HG02642 (cell line): ENCODE results near the gene CHD2.
A peak's percentile ranks its signal among the peaks of the same experiment; 100 is the strongest.
"Not testable (repeated sequence)": the region's sequence is repeated elsewhere in the genome, so short reads cannot be mapped to it uniquely, and the experiment has no call there.

Experiments
- ATAC-seq: cut with Tn5 transposase; IDR thresholded peaks from one replicate; pipeline ENCODE4 v1.9.1; 2021; ENCODE audit warnings: mild to moderate bottlenecking; ENCODE audit not compliant: unreplicated experiment, poor library complexity

Gene CHD2

DNA sequence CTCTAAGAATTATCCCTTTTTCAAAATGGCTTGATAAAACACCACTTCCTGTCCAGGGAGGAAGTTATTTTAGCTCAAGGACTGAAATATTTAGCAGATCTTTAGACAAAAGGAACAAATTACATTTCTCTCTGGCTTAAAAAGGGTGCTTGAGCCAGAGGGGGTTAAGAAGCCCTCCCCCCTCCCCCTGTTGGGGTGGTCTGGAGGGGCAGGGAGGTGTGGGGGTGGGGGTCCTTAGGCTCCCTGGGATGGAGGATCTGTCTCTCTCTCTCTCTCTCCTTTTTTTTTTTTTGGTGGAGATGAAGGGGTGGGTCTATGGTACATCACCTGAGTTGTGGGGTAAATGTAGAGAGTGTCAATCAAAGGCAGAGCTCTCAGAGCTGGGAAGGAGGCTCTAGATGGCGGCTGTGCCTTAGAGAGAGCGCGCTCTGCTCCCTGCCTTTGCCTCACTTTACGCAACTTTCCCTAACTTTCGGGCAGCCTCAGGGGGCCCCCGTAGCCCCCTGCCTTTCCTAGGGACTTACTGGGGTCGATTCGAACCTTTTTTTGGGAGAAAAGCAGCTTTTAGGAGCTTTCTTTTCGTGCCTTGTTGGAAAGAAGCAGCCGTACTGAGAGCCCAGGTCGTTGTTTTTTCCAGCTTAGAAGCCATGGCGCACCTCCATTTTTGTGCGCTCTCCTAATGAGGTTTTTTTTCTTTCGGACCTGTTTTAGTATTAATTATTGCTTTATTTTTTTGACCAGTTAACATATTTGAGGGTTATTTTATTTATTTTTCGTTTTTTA, at the start of gene CHD2:
TSS of gene CHD2 (plus strand) at position 377 of the 783 bp plus-strand sequence. CDS start 914 bp downstream, outside the sequence.
- peak; percentile 67 for ATAC-seq

GRCh38 chr15:92853222-92853621, 46.9 kb upstream of the CHD2 start:
- no peak for ATAC-seq

DNA sequence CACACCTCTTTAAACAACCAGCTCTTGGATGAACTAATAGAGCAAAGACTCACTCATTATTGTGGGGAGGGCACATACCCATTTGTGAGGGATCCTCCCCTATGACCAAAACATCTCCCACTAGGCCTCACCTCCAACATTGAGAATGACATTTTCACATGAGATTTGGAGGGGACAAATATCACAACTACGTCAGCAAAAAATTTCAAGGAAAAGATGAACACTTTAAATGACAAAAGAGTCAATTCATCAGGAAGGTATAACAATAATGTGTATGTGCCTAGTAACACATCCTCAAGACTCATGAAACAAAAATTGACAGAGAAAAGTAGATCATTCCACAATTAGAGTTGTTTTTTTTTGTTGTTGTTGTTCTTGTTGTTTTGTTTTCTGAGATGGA, 38.4 kb upstream of the CHD2 start:
- ATAC-seq: no peak

GRCh38 chr15:92864127-92864814, 35.9 kb upstream of the CHD2 start:
- no peak for ATAC-seq

- ATAC-seq: no peak
Observed at GRCh38 chr15:92869263-92869940, 30.7 kb upstream of the CHD2 start.

GRCh38 chr15:92870010-92870591, 30.0 kb upstream of the CHD2 start:
- ATAC-seq: no peak

DNA sequence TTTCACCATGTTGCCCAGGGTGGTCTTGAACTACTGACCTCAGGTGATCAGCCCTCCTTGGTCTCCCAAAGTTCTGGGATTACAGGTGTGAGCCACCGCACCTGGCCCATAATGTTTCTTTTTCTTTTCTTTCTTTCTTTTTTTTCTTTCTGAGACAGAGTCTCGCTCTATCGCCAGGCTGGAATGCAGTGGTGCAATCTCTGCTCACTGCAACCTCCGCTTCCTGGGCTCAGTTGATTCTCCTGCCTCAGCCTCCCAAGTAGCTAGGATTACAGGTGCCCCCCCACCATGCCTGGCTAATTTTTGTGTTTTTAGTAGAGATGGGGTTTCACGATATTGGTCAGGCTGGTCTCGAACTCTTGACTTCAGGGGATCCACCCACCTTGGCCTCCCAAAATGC, 27.2 kb upstream of the CHD2 start:
- not testable (repeated sequence) for ATAC-seq

DNA sequence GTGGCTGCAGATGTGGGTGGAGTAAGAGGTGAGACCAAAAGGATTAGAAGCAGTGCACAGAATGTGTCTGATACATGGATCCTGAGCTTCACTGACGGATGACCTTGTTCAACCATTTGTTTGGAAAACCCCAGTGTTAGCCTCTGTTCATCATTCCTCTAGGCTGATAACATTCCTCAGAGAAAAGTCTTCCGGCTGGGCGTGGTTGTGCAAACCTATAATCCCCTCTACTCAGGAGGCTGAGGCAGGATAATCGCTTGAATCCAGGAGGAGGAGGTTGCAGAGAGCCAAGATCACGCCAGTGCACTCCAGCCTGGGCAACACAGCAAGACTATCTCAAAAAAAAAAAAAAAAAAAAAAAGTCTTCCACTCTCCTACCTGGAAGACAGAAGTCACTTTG, 23.1 kb upstream of the CHD2 start:
- no peak for ATAC-seq

DNA sequence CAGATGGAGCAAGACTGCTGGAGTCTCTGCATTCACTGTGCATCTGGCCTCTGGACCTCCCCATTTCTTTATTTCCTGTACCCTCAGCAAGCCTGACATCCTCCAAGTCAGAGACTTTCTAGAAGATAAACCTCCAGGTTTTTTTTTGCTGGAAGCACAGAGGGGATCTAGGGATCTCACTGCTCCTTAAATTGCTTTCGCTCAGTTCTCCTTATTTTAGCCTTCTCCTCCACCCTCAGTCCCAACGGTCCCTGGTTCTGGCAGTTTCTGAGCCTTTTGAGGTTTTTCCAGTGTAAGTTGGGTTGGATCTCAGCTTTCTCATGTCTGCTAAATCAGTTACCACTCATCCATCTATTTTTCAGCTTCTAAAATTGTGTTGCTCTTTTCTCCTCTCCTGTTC, 22.7 kb upstream of the CHD2 start:
- ATAC-seq: no peak

DNA sequence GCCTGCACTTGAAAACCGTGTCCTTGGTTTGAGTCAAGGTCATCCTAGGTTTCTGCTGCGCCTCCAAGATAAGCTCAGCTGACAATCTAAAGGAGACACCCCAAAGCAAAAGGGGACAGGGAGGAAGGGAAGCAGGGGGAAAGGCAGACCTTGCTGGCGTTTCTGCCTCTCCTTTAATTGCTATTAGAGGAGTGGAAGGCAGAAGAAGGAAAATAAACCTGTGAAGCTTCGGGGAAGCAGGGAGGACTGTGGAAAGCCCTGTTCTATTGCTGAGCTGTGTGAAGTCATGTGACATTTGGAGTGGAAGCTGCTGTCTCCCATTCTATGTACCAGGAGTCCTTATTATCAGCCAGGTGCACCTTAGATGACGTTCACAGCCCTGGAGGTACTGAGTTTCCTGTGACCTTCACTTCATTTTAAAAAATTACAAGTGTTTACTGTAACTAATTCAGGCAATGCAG, 21.5 kb upstream of the CHD2 start:
- ATAC-seq: no peak

DNA sequence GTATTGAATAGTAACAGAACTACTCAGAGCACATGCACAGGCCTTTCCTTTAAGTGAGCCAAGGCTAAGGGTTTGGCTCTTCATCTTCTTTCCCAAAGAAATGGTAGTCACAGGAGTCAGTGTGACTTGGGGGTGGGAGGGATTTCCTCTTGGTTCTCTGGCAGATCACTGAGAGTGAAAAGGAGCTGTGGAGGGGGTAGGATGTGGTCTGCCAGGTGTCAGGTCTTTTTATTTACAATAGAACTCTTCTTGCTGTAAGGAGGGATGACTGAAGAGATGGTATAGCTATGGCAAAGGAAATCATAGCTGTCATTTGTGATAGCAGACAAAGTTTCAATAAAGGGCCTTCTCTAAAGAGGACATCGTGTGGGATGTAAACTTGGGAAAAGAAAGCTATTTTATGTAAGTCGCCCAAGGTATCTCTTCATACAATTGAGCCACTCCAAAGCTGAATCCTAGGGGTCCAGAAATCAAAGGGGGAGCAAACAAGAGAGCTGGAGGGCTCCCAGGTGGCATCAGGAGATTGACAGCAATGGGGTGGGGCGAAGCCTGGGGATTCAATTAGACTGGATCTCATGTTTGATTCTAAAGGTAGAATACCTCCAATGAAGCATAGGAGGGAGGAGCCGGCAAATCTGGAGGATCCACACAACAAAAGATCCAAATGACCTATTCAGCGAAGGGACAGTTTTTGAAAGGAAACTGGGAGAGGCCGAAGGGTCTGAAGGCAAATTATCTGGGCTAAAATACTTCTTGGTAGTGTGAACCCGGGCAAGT, 20.0 kb upstream of the CHD2 start:
- ATAC-seq: no peak

GRCh38 chr15:92880796-92881195, 19.3 kb upstream of the CHD2 start:
- ATAC-seq: no peak

DNA sequence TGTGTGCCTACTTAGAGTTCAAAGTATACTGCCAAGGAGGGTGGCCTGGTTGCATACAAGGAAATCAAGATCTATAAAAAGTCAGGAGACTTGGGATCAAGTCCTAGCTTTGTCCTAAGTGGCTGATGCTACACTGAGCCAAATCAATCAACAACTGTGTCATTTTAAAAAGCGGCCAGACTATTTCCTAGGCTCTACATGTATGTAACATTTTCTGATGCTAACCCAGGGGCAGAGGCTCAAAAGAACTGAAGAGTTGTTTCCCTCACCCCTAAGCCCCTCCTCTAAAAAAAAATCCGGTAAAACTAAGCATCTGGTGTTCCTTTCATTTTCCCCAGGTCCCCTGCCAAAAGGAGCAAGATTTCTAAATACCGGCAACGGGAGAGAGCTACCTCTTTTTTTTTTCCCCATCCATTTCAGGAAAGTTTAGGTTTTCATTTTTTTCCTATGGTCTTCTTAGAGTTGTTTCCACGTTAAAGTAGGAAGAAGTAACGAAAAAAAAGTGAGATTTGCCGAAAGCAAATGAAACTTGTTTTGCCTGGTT, 18.8 kb upstream of the CHD2 start:
- ATAC-seq: no peak

DNA sequence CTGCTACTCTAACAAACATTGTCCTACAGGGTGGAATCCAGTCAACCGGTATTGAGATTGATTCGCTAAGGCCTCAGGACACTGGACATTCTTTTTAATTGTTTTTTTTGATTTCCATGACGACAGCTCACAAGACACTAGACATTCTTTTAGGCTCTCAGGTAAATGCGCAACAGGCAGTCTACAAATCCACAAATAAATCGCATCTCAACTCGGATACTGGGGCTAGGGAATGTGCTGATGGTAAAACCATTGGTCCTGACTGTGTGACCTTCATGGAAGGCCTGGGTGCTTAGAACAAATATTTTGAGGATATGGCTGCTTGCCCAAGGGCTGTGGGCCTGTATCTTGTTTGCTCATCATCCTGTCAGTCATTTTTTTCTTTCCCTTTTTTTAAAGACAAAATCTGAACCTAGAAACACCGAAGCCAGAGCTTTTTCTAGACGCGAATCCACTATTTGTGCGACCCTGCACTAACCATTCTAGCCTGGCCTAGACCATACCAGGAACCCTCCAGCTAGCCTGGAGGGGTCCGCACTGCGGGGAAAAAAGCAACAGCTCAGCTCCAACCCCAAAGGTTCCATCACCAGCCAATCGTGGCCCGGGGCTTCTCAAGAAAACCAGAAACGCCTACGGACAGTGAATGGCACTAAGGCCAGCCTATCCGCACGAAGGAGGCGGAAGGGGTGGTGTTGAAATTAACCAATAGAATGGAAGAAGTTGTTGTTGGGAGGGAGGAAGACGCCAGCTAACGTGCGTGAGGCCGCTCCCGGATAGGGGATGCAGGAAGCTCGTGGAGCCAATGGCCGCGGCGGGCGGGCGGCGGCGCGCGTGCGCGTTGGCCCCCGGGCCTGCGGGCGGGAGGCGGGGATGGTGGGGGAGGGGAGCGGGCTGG, 18.1 kb upstream of the CHD2 start:
- ATAC-seq: peak; percentile 95

DNA sequence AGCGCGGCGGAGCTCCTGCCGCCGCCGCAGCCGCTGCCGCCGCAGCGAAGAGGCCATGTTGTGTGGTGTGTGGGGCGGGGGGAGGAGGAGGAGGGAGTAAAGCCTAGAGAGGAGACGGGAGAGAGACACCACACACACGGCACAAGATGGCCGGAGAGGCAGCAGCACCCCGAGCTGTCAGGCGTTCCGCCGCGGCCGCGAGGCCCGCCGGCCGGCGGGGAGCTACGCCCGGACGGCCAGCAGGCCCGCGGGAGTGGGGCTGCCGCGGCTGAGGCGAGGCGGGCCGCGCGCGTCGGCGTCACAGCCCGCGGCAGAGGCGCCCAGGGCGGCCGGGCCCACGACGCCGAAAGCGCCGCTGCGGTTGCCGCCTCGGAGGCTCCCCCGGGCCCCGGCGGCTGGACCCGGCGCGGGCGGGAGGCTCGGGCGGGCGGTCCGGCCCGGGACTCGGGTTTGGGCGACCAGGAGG, 17.4 kb upstream of the CHD2 start:
- peak; percentile 70 for ATAC-seq

DNA sequence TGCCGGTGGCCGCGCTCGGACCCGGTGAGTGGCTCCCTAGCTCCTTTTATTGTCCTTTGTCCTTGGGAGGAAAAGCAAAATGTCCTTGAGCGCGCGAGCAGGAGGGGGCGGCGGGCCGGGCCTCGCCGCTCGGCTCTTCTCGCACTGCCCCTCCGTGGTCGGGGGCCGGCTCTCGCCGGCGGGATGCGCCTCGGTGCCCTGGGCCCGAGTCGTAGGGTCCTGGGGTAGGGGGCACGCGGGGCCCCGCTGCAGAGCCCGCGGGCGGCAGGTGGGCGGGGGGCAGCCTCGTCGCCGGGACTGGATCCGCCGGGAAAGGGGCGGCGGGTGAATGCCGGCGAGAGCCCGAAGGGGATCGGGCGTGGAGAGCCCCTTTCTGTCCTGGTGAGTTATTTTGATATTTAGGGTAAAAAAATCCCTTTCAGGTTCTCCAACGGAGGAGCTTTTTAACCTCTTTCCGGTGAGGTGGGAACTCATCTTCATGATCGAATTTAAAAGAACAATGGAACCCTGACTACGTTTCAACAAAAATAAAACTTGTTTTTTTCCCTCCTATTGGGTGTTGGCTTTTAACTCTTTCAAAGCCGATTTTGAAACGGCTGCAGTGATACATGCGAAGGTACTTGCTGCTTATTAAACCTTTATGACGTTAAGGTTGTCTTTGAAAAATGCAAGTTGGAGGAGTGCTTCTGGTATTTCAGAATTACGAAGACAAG, 16.8 kb upstream of the CHD2 start:
- ATAC-seq: peak; percentile 15

DNA sequence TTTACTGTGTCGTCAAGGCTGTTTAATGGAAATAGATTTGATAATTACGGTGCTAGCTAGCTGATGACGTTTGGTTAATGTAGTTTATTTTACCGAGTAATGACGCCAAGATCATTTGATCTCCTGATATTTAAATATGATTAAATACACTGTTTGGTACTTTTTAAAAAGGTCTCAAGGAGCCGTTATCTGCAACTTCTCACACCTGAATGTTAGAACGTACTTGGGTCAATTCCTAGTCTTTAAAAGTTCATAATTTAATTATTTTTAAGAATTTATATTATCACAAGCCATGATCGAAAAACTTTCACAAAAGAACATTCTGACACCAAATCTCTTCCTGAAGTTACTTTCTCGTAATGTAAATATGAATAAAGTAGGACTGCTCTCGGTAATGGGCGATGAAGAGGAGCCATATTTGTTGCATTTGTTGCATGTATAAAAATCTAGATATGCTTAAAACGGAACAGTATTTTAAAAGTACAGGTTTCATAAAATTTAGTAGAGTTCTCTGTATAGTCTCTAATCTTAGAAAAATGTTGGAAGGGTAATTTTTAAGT, 16.2 kb upstream of the CHD2 start:
- ATAC-seq: no peak
